Epithelial cell of proximal tubule (primary cell): ENCODE results near the gene PRKACA. TPM values are rescaled to one million over a fixed set of nuclear protein-coding genes. Genes with fewer than 3 reads are reported as not detected.

Experiments used
- DNase-seq: peaks from one replicate; pipeline ENCODE4 v3.0.0-alpha.2; 2011; ENCODE audit warnings: low read depth
- H3K4me3 ChIP-seq: 2 replicates; pipeline ENCODE4 v1.5.1; 2011; ENCODE audit warnings: low read depth, mild to moderate bottlenecking, low read length
- total RNA-seq: library from RNA; depleted of rRNA; stranded (reverse); fragments of >200 nt; gene quantifications from 2 replicates; pipeline ENCODE4 v1.2.3, GENCODE V29; 2015
- TF ChIP-seq, protein P1 (sequence below): conservative IDR thresholded peaks from 2 replicates; pipeline ENCODE4 v1.5.1; 2012; ENCODE audit warnings: low read depth, mild to moderate bottlenecking, low read length

Gene PRKACA
- total RNA-seq, 1 donor from 2014 or later, result 40.8 TPM

DNA sequence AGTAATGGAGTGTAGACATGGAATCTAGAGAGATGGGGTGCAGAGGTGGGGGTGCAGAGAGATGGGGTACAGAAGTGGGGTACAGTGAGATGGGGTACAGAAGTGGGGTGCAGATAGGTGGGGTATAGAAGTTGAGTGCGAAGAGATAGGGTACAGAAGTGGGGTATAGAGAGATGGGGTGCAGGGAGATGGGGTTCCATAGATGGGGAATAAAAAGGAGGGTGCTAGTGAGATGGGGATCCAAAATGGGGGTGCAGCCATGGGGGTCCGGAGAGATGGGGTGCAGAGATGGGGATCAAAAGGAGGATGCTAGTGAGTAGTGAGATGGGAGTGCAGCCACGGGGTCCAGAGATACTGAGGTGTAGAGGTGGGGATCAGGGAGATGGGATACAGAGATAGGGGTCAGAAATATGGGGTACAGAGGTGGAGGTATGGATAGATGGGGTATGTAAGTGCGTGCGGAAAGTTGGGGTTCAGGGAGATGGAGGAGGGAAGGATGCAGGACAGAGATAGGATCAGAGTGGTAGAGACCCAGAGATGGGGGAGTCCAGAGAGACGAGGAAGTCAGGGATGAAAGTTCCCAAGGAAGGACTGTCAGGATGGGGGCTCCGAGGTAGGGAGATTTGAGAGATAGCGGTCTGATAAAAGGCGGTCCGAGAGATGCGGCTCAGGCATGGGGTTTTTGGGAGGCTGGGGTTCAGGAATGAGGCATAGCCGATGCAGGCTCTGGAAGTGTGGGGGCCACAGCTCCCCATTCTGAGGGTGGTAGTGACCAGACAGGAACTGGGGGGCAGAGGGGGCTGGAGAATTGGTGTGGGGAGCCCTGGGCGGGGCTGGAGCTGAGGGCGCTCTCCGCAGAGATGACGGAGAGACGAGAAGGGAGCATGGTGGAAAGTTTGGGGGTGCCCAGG lies 59.1 kb downstream of the PRKACA start:
- H3K4me3 ChIP-seq, result no peak overlapping the region
- TF ChIP-seq, protein P1, sequence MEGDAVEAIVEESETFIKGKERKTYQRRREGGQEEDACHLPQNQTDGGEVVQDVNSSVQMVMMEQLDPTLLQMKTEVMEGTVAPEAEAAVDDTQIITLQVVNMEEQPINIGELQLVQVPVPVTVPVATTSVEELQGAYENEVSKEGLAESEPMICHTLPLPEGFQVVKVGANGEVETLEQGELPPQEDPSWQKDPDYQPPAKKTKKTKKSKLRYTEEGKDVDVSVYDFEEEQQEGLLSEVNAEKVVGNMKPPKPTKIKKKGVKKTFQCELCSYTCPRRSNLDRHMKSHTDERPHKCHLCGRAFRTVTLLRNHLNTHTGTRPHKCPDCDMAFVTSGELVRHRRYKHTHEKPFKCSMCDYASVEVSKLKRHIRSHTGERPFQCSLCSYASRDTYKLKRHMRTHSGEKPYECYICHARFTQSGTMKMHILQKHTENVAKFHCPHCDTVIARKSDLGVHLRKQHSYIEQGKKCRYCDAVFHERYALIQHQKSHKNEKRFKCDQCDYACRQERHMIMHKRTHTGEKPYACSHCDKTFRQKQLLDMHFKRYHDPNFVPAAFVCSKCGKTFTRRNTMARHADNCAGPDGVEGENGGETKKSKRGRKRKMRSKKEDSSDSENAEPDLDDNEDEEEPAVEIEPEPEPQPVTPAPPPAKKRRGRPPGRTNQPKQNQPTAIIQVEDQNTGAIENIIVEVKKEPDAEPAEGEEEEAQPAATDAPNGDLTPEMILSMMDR, result no peak

DNA sequence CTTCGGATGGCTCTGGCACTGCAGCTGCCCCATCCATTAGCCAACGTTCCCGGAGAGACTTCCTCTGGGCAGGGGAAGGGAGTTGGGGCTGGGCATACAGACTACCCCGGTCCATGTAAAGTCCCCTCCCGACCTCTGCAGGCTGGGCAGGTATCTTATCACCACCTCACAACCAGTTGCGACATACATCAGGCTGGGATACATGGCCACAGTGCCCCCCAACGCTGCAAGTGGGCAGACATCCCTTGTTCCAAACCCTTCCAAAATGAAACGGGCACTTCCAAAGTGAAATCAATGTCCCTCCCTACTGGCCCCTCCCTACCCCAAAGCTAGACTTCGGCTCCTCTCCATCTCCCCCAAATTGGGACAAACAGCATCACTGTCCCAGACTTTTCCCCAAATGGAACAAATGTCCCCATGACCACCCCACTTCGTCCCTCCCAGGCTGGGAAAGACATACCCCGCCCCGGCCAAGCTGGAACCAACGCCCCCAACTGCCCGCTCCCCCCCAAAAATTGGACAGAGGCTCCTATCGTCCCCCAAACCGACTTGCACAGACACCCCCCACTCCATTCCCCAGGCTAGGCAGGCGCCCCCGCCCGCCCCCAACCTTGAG lies 60.7 kb downstream of the PRKACA start:
- no peak for DNase-seq
- H3K4me3 ChIP-seq, result no peak overlapping the region
- TF ChIP-seq, protein P1, result no peak

More for the DNA sequence above, 59.1 kb downstream of the PRKACA start:
- no peak for DNase-seq

DNA sequence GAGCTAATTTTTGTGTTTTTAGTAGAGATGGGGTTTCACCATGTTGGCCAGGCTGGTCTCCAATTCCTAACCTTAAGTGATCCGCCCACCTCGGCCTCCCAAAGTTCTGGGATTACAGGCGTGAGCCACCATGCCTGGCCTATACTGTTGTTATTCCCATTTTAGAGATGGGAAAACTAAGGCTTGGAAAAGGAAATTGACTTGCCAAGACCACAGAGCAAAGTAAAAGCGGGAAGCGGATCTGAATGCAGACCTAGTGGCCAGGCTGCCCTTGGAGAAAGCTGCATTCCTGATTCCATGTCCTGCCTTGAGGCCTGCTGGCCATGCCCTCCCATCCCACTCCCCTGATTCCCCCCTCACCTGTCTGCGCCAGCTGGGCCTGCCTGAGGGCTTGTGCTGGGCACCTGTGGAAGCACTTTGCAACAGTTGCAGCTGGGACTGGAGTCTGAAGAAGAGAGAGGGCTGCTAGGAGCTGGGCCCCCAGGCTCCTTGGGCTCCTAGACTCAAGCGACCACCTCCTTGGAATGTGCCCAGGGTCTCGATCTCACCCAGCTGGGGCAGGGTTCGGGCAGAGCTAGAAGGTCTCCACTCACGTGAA lies 61.4 kb downstream of the PRKACA start:
- TF ChIP-seq, protein P1, result no peak
- DNase-seq, result no peak
- no peak overlapping the region for H3K4me3 ChIP-seq

DNA sequence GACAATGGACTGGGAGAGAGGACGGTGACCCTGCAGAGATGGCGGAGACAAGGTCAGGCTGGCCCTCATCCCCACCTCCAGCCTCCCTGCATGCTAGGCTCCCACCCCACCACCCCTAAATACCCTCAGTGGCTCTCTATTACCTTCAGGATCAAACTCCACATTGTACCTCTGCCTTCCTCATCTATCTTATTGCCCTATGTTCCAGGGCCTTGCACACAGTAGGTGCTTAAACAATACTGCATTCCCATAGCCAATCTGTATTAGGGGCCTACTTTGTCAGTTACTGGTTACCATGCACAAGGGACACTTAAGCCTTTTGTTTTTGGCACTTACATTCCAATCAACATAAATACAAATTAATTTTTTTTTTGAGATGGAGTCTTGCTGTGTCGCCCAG lies 62.2 kb downstream of the PRKACA start:
- H3K4me3 ChIP-seq, result no peak overlapping the region
- TF ChIP-seq, protein P1, result no peak
- no peak for DNase-seq

DNA sequence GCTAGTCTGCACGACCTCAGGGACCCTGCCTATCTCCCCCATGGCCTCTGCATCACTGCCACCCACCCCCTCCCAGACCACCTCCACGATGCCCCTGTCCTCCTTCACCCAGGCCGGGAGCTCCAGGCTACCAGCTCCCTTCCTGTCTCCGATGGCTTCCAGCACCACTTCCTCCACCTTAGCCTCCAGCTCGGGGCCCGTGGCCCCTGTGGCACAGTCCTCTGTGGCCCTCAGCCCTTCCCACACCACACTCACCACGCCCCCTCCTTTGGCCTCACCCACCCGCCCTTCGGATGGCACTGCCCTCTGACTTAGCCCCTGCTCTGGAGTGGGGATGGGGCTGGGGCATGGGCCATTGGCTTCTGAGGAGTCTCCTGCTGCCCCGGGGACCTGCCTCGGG lies 62.8 kb downstream of the PRKACA start:
- no peak for DNase-seq
- no peak overlapping the region for H3K4me3 ChIP-seq
- TF ChIP-seq, protein P1, result no peak

DNA sequence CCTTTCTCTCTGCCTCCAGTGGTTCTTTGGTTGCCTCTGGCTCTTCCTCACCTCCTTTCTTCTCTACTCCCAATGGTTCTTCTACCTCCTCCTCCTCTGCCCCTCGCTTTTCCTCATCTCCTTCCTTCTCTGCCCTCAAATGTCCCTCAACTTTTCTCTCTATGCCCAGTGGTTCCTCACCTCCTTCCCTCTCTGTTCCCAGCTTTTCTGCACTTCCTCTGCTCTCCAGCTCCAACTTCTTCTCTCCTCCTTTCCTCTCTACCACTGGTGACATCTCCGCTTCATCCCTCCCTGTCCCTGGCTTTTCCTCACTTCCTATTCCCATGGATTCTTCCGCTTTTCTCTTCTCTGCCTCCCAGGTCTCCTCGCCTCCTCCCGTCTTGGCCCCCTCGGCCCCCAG lies 63.5 kb downstream of the PRKACA start:
- no peak overlapping the region for H3K4me3 ChIP-seq
- DNase-seq, result no peak
- TF ChIP-seq, protein P1, result no peak
